ENCODE results near the gene SPOUT1. TPM values are rescaled to one million over a fixed set of nuclear protein-coding genes. Genes with fewer than 3 reads are reported as not detected.
A peak's percentile ranks its signal among the peaks of the same experiment; 100 is the strongest.

The SPOUT1 gene
- polyA plus RNA-seq, 1 donor = 24.4 TPM

DNA sequence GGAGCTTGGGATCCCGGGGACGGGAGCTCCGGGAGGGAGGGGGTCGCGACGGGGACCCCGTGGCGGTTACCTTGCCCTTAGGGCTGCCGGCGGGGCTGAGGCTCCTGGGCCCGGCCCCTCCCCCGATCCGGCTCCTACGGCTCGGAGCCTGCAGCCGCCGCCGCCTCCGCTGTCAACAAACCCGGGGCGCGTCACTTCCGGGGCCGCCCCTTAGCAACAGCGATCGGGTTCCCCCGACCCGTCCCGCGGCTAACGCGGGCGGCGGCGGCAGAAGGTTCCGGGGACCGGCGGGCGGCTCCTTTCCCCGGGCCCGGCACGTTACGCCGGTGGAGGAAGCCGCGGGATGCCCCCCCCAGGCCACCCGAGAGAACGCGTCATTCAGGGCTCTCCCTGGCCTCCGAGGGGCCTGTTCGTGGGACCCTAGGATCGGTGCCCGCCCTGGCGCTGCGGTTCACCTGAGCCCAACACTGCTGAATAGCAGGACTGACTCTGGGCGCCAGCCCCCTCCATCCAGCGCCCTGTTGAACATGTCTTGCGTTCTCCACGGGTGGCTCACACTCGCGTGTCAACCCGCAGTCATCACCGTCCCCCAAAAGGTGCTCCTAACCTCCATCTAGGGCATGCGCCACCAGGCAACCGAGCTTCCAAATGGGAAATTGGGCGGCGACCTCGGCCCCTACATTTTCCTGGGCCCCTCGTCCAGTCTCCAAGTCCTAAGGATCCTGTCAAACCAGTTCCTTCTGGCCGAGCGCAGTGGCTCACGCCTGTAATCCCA lies 57.7 kb downstream of the SPOUT1 start, which contains the start of gene ZER1:
Gene ZER1, minus strand, starts transcription at position 183 of the 775 bp plus-strand sequence. CDS start 16,362 bp downstream, outside the sequence.
- peak; percentile 44 for DNase-seq (ENCODE audit: low read depth)

DNA sequence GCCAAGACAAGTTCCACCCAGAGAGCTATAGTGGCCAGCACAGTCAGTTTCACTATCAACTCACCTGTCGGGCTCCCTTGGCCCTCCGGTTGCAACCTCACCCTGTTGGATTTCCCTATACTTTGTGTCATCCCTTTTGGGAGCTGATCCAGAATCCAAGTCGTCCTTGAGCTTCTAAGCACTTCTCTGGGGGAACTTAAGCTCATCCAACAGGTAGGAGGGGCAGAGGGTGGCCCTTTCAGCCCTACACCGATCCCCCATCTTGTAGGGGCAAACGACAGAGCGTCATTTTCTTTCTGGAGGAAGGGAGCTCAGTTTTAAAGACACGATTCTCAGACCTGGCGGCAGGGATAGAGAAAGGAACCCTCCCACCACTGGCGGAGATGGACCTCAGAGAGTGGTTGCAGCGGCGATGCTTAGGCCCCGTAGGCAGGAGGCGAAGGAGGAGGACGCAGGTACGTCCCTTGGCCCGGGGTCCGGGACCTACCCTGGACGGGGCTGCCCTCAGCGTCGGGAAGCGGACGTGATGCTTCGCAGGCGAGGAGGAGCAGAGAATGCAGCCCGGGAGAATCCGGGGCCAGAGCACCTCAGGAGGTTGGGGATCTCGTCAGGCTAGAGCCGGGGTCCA lies 58.4 kb downstream of the SPOUT1 start:
- DNase-seq (ENCODE audit: low read depth) = no peak

DNA sequence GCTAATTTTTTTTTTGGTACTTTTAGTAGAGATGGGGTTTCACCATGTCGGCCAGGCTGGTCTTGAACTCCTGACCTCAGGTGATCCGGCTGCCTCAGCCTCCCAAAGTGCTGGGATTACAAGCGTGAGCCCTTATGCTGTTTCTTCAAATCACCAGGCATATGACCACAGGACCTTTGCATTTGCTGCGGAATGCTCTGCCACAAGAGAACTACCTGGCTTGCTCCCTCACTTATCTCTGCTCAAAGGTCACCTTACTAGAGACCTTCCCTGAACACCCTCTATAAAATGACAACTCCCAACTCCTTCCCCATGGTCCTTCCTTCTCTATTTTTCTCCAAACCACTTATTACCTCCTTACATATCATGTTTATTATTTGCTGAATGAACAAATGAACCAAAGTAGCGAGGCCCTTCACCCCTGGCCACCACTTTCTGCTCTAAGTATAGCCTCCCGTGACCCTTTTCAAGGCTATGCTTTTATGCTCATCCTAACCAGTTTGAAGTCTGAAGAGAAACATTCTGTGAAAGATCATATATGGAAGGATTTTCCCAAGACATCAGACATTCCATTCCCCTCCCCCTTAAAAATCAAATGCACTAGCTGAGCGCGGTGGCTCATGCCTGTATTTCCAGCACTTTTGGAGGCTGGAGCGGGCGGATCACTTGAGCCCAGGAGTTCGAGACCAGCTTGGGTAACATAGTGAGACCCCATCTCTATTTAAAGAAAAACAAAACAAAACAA lies 59.1 kb downstream of the SPOUT1 start:
- DNase-seq (ENCODE audit: low read depth) = no peak

Other genes with a start within 250 kb of the SPOUT1 start
- 42.1 TPM for gene DYNC2I2, start 172.9 kb downstream of the SPOUT1 start, polyA plus RNA-seq (ENCODE audit: insufficient read length)
- 294 TPM for gene SET, start 140.6 kb downstream of the SPOUT1 start, polyA plus RNA-seq (ENCODE audit: insufficient read length)
- 8.9 TPM for gene PKN3, start 127.3 kb downstream of the SPOUT1 start, polyA plus RNA-seq (ENCODE audit: insufficient read length)
- 6.0 TPM for gene ZDHHC12, start 105.7 kb downstream of the SPOUT1 start, polyA plus RNA-seq (ENCODE audit: insufficient read length)
- 35.6 TPM for gene ZER1, start 57.9 kb downstream of the SPOUT1 start, polyA plus RNA-seq (ENCODE audit: insufficient read length)
- 37.4 TPM for gene TBC1D13, start 42.5 kb downstream of the SPOUT1 start, polyA plus RNA-seq (ENCODE audit: insufficient read length)
- 23.2 TPM for gene ENDOG, start 11.3 kb downstream of the SPOUT1 start, polyA plus RNA-seq (ENCODE audit: insufficient read length)
- gene KYAT1, start 52.2 kb upstream of the SPOUT1 start, polyA plus RNA-seq (ENCODE audit: insufficient read length) = 6.2 TPM
- 23.1 TPM for gene LRRC8A, start 52.3 kb upstream of the SPOUT1 start, polyA plus RNA-seq (ENCODE audit: insufficient read length)
- 51.5 TPM for gene PHYHD1, start 91.2 kb upstream of the SPOUT1 start, polyA plus RNA-seq (ENCODE audit: insufficient read length)
- 7.3 TPM for gene DOLK, start 117.8 kb upstream of the SPOUT1 start, polyA plus RNA-seq (ENCODE audit: insufficient read length)
- gene NUP188, start 117.9 kb upstream of the SPOUT1 start, polyA plus RNA-seq (ENCODE audit: insufficient read length) = 35.2 TPM
- gene SH3GLB2, start 198.5 kb upstream of the SPOUT1 start, polyA plus RNA-seq (ENCODE audit: insufficient read length) = 64.0 TPM
- 15.9 TPM for gene MIGA2, start 206.8 kb upstream of the SPOUT1 start, polyA plus RNA-seq (ENCODE audit: insufficient read length)